Measurements from ENCODE around the gene R3HCC1L.

The R3HCC1L gene

GRCh38 chr10:98244141-98244540, 109.7 kb downstream of the R3HCC1L start:
- TF ChIP-seq CTCF (IDR thresholded peaks at IDR 0.05; ENCODE audit: insufficient read depth, low read length, poor library complexity, severe bottlenecking), result no peak
- peaks cover 14% of the 10 kb centered on the region for H3K36me3 ChIP-seq (ENCODE audit: control insufficient read depth, insufficient read depth, low read length)
- DNase-seq (ENCODE audit: extremely low read depth, insufficient read length), result no peak
- no peak overlapping the region for H3K4me3 ChIP-seq (replicated peaks; ENCODE audit: low read depth, low read length)
- no peaks in the 10 kb centered on the region for H3K27me3 ChIP-seq (replicated peaks; ENCODE audit: control insufficient read depth, insufficient read depth, low read length)

GRCh38 chr10:98244586-98244985, 110.1 kb downstream of the R3HCC1L start:
- TF ChIP-seq CTCF (IDR thresholded peaks at IDR 0.05; ENCODE audit: insufficient read depth, low read length, poor library complexity, severe bottlenecking), result no peak
- Histone ChIP-seq H3K4me3 (replicated peaks; ENCODE audit: low read depth, low read length) (no peak overlapping the region), H3K36me3 (ENCODE audit: control insufficient read depth, insufficient read depth, low read length) (peaks cover 15% of the 10 kb centered on the region), H3K27me3 (replicated peaks; ENCODE audit: control insufficient read depth, insufficient read depth, low read length) (no peaks in the 10 kb centered on the region)
- DNase-seq (ENCODE audit: extremely low read depth, insufficient read length), result no peak

- H3K4me3 ChIP-seq (replicated peaks; ENCODE audit: low read depth, low read length), result no peak overlapping the region
- no peak for TF ChIP-seq CTCF (IDR thresholded peaks at IDR 0.05; ENCODE audit: insufficient read depth, low read length, poor library complexity, severe bottlenecking)
- H3K27me3 ChIP-seq (replicated peaks; ENCODE audit: control insufficient read depth, insufficient read depth, low read length), result no peaks in the 10 kb centered on the region
- peaks cover 18% of the 10 kb centered on the region for H3K36me3 ChIP-seq (ENCODE audit: control insufficient read depth, insufficient read depth, low read length)
- DNase-seq (ENCODE audit: extremely low read depth, insufficient read length), result no peak
These were observed 112.7 kb downstream of the R3HCC1L start for GRCh38 chr10:98246911-98247805.

GRCh38 chr10:98248018-98248417, 113.6 kb downstream of the R3HCC1L start:
- peaks cover 18% of the 10 kb centered on the region for H3K36me3 ChIP-seq (ENCODE audit: control insufficient read depth, insufficient read depth, low read length)
- TF ChIP-seq CTCF (IDR thresholded peaks at IDR 0.05; ENCODE audit: insufficient read depth, low read length, poor library complexity, severe bottlenecking), result no peak
- H3K4me3 ChIP-seq (replicated peaks; ENCODE audit: low read depth, low read length), result no peak overlapping the region
- no peak for DNase-seq (ENCODE audit: extremely low read depth, insufficient read length)
- H3K27me3 ChIP-seq (replicated peaks; ENCODE audit: control insufficient read depth, insufficient read depth, low read length), result no peaks in the 10 kb centered on the region

- TF ChIP-seq CTCF (IDR thresholded peaks at IDR 0.05; ENCODE audit: insufficient read depth, low read length, poor library complexity, severe bottlenecking), result no peak
- H3K36me3 ChIP-seq (ENCODE audit: control insufficient read depth, insufficient read depth, low read length), result peaks cover 18% of the 10 kb centered on the region
These were observed 114.7 kb downstream of the R3HCC1L start for GRCh38 chr10:98249134-98249533.

More at GRCh38 chr10:98249134-98249533, 114.7 kb downstream of the R3HCC1L start:
- H3K4me3 ChIP-seq (replicated peaks; ENCODE audit: low read depth, low read length), result no peak overlapping the region
- DNase-seq (ENCODE audit: extremely low read depth, insufficient read length), result no peak
- no peaks in the 10 kb centered on the region for H3K27me3 ChIP-seq (replicated peaks; ENCODE audit: control insufficient read depth, insufficient read depth, low read length)
